ENCODE data around the gene ATAD3B.

The ATAD3B gene

DNA sequence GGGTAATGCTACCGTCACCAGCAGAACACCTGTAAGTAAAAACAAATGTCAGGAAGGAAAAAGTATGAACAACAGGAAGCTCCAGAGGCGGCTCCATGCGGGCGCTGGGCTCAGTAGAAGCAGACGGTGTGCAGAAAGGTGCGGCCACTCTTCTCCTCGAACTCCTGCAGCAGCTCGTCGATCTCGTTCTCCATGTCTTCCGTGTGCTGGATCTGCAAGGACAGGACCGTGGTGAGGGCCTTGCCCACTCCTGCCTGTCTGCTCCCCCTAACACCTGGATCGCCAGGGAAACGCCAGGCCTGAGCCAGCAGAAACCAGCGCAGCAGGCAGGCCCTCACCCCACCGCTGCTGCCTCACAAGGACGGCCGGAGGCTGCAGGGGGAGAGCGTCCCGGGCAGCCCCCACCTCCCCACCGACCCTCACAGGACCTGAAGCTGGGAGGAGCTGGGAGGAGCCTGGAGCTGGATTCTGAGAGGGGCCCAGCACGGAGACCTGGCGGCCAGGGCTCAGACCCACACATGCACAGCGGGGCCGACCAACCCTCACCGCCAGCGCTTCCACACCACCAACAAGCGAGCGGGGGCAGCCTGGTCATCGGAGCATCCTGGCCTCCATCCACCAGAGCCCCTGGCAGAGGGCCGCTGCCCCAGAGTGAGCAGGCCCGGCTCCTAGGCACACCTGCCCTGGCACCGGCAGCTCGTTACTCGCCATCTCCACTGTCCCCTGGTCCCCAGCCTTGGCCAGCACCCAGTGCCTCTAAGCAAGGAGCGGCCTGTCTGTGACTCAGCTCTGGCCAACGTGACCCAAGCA, 70.6 kb downstream of the ATAD3B start:
- Histone ChIP-seq H3K27ac (ENCODE audit: low read depth, low read length, poor library complexity, severe bottlenecking) (no peak overlapping the region), H3K9me2 (ENCODE audit: low read depth, low read length) (no peaks in the 10 kb centered on the region), H3K27me3 (ENCODE audit: insufficient read depth, low read length) (no peaks in the 10 kb centered on the region; the same call in 1 of the 2 replicates), H3K36me3 (ENCODE audit: insufficient read depth, low read length) (peaks cover 27% of the 10 kb centered on the region), H2AFZ (ENCODE audit: low read length) (no peak overlapping the region), H3K4me2 (ENCODE audit: low read length) (no peak overlapping the region), H3K79me2 (ENCODE audit: insufficient read depth, low read length) (no peaks in the 10 kb centered on the region), H3K4me3 (ENCODE audit: low read depth, low read length, poor library complexity, severe bottlenecking) (no peak overlapping the region), H3F3A (ENCODE audit: insufficient read depth, low read length) (no peaks in the 10 kb centered on the region), H3K9ac (ENCODE audit: low read length) (no peak overlapping the region), H3K9me3 (ENCODE audit: low read length) (no peaks in the 10 kb centered on the region), H3K4me1 (ENCODE audit: insufficient read depth, low read length, severe bottlenecking) (no peaks in the 10 kb centered on the region), H4K20me1 (ENCODE audit: insufficient read depth, low read length) (no peaks in the 10 kb centered on the region)
- TF ChIP-seq, protein P1, sequence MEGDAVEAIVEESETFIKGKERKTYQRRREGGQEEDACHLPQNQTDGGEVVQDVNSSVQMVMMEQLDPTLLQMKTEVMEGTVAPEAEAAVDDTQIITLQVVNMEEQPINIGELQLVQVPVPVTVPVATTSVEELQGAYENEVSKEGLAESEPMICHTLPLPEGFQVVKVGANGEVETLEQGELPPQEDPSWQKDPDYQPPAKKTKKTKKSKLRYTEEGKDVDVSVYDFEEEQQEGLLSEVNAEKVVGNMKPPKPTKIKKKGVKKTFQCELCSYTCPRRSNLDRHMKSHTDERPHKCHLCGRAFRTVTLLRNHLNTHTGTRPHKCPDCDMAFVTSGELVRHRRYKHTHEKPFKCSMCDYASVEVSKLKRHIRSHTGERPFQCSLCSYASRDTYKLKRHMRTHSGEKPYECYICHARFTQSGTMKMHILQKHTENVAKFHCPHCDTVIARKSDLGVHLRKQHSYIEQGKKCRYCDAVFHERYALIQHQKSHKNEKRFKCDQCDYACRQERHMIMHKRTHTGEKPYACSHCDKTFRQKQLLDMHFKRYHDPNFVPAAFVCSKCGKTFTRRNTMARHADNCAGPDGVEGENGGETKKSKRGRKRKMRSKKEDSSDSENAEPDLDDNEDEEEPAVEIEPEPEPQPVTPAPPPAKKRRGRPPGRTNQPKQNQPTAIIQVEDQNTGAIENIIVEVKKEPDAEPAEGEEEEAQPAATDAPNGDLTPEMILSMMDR (IDR thresholded peaks at IDR 0.05; ENCODE audit: low read length), result no peak
- TF ChIP-seq EZH2 (IDR thresholded peaks at IDR 0.05; ENCODE audit: borderline replicate concordance, low read length), result no peak

DNA sequence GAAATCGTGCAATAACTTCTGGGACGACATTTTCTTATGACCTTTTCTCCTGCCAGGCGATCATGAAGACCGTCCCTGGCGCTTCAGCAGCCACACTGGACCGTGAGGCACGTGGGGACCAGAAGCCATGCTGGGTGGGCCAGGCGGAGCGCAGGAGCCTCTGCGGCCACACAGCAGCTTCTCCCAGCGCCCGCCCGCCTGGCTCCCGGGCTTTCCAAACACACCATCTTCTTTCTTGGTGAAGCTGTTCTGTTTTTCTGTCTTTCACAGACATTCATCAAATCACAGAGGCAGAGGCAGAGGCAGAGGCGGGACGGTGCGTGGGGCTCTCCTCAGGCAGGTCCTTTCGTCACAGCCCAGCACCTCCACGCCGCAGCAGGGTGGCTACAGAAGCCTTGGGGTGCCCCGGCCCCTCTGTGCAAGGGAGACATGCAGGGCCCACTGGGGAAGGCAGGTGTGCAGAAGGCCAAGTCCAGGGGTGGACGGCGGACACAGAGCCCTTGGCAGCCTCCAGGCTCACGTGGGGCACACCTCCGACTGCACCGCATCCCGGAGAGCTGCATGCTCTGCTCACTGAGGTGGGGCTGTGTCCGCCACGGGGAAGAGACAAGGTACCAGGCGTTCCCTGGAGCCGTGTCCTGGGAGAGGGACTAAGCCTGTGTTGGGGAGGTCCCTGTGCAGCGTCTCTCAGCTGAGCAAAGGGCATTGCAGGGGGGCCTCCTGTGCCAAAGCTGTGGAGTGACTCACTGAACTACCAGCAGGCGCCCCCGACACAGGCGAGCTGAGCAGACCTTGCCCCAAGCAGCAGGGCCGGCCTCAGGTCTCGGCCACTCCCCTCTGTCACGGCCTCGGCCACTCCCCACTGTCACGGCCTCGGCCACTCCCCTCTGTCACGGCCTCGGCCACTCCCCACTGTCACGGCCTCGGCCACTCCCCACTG, 71.5 kb downstream of the ATAD3B start:
- Histone ChIP-seq H2AFZ (ENCODE audit: low read length) (no peak overlapping the region), H3K9me2 (ENCODE audit: low read depth, low read length) (no peaks in the 10 kb centered on the region), H3K4me2 (ENCODE audit: low read length) (no peak overlapping the region), H3K27me3 (ENCODE audit: insufficient read depth, low read length) (no peaks in the 10 kb centered on the region; the same call in 1 of the 2 replicates), H3K79me2 (ENCODE audit: insufficient read depth, low read length) (no peaks in the 10 kb centered on the region), H3K9me3 (ENCODE audit: low read length) (no peaks in the 10 kb centered on the region), H3K27ac (ENCODE audit: low read depth, low read length, poor library complexity, severe bottlenecking) (no peak overlapping the region), H3K4me3 (ENCODE audit: low read depth, low read length, poor library complexity, severe bottlenecking) (no peak overlapping the region), H3K4me1 (ENCODE audit: insufficient read depth, low read length, severe bottlenecking) (no peaks in the 10 kb centered on the region), H3F3A (ENCODE audit: insufficient read depth, low read length) (no peaks in the 10 kb centered on the region), H4K20me1 (ENCODE audit: insufficient read depth, low read length) (no peaks in the 10 kb centered on the region), H3K36me3 (ENCODE audit: insufficient read depth, low read length) (peaks cover 27% of the 10 kb centered on the region), H3K9ac (ENCODE audit: low read length) (no peak overlapping the region)
- TF ChIP-seq, protein P1 (IDR thresholded peaks at IDR 0.05; ENCODE audit: low read length), result no peak
- no peak for TF ChIP-seq EZH2 (IDR thresholded peaks at IDR 0.05; ENCODE audit: borderline replicate concordance, low read length)

DNA sequence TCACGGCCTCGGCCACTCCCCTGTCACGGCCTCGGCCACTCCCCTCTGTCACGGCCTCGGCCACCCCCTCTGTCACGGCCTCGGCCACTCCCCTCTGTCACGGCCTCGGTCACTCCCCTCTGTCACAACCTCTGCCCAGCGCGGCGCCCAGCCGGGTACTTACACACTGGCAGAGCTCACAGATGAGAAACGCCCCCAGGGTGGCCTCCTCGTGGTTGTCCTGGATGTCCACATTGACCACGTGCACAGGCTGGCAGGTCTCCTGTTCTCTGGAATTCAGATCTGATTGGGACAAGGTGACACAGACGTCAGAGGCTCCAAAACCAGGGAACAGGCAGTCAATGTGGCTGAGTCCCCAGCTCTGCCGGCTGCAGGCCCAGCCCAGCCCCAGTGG, 72.1 kb downstream of the ATAD3B start:
- no peaks in the 10 kb centered on the region for H3K9me2 ChIP-seq (ENCODE audit: low read depth, low read length)
- H3K4me2 ChIP-seq (ENCODE audit: low read length), result no peak overlapping the region
- no peak overlapping the region for H2AFZ ChIP-seq (ENCODE audit: low read length)
- H3K79me2 ChIP-seq (ENCODE audit: insufficient read depth, low read length), result no peaks in the 10 kb centered on the region
- H3K9me3 ChIP-seq (ENCODE audit: low read length), result no peaks in the 10 kb centered on the region
- H3K36me3 ChIP-seq (ENCODE audit: insufficient read depth, low read length), result peaks cover 27% of the 10 kb centered on the region
- TF ChIP-seq, protein P1 (IDR thresholded peaks at IDR 0.05; ENCODE audit: low read length), result no peak
- TF ChIP-seq EZH2 (IDR thresholded peaks at IDR 0.05; ENCODE audit: borderline replicate concordance, low read length), result no peak
- H3K9ac ChIP-seq (ENCODE audit: low read length), result no peak overlapping the region
- no peaks in the 10 kb centered on the region for H4K20me1 ChIP-seq (ENCODE audit: insufficient read depth, low read length)
- no peaks in the 10 kb centered on the region for H3F3A ChIP-seq (ENCODE audit: insufficient read depth, low read length)
- no peaks in the 10 kb centered on the region; the same call in 1 of the 2 replicates for H3K27me3 ChIP-seq (ENCODE audit: insufficient read depth, low read length)
- no peak overlapping the region for H3K27ac ChIP-seq (ENCODE audit: low read depth, low read length, poor library complexity, severe bottlenecking)
- no peaks in the 10 kb centered on the region for H3K4me1 ChIP-seq (ENCODE audit: insufficient read depth, low read length, severe bottlenecking)
- H3K4me3 ChIP-seq (ENCODE audit: low read depth, low read length, poor library complexity, severe bottlenecking), result no peak overlapping the region

Data from OCI-LY1 (cell line).